HG02588 (cell line): ENCODE measurements around the gene FZD4.
"Not testable (repeated sequence)": the region's sequence is repeated elsewhere in the genome, so short reads cannot be mapped to it uniquely, and the experiment has no call there.

Source experiments
- ATAC-seq: cut with Tn5 transposase; IDR thresholded peaks from one replicate; pipeline ENCODE4 v1.9.1; 2021; ENCODE audit warnings: mild to moderate bottlenecking, moderate library complexity; ENCODE audit not compliant: unreplicated experiment

FZD4 gene

GRCh38 chr11:86938900-86939880, 16.0 kb downstream of the FZD4 start:
- no peak for ATAC-seq

- no peak for ATAC-seq
Measured at GRCh38 chr11:86938203-86938899, 16.8 kb downstream of the FZD4 start.

DNA sequence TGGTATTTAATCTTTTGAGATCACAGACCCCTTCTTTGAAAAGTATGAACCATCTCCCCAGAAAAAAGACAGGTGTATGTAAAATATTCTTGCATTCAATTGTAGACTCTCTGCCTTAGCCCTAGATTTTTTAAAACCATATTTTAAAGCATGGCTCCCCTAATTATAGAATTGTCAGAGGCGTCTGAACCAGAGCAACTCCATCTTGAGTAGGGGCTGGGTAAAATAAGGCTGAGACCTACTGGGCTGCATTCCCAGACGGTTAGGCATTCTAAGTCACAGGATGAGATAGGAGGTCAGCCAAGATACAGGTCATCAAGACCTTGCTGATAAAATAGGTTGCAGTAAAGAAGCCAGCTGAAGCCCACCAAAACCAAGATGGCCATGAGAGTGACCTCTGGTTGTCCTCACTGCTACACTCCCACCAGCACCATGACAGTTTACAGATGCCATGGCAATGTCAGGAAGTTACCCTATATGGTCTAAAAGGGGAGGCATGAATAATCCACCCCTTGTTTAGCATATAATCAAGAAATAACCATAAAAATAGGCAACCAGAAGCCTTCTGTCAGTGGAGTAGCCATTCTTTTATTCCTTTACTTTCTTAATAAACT, 17.9 kb downstream of the FZD4 start:
- ATAC-seq = not testable (repeated sequence)

DNA sequence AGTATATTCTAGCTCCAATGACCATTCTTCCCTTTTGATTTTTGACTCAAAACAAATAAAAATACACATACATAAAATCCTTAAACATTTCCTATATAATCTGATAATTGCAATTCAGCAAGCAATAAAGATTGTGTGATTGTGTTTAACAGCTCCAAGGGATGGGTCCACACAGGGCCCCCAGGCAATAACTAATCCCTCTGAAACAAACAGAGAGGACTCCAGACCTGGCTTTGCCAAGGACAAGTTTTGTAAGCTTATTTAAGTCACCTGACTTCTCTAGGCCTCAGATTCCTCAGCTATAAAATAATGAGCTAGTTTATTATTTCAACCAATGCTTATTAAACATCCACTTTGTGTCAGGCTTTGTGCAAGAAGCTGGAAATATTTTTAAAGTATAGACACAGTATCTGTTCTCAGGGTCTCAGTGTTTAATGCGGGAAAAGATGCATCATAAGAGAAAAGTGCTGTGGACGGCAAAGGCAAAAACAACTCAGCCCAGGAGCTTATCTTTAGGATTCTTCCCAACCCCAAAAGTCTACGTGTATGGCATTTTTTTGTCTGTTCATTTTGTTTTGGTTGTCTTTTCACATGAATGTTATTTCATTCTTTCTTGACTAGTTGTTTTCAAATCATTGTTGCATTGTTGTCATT, 20.1 kb downstream of the FZD4 start:
- ATAC-seq = no peak

- ATAC-seq = no peak
Measured at GRCh38 chr11:86934582-86934900, 20.7 kb downstream of the FZD4 start.

- no peak for ATAC-seq
Measured at GRCh38 chr11:86933891-86934581, 21.2 kb downstream of the FZD4 start.

GRCh38 chr11:86932924-86933875, 22.0 kb downstream of the FZD4 start:
- ATAC-seq = no peak

GRCh38 chr11:86932259-86932585, 23.0 kb downstream of the FZD4 start:
- ATAC-seq = no peak

DNA sequence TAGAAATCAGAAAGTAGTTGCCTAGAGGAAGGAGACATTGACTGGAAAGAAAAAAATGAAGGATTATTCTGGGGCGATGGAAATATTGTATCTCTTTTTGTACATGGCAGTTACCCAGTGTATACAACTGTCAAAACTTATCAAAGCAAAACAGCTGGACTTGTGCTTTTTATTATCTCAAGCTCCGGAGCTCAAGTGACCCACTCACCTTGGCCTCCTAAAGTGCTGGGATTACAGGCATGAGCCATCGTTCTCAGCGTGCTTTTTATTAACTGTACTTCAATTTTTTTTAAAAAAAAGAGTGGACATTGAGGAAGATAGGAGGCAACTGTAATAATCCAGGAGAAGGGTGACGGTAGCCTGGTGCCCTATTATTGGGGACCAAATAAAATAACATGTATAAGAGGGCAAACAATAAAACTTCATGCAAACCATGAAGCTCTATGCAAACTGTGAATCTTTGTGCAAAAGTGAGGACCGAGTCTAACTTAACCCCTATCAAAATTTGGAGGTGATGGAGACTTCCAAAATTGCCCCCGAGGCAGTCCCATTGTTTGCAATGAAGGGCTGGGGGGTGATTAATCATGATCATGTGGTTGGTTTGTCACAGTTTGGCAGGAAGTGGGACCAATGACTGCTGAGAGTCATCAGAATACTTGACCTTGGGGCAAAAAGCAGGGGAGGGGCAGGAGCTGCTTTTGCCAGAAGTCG, 23.5 kb downstream of the FZD4 start:
- ATAC-seq = no peak

GRCh38 chr11:86930957-86931547, 24.1 kb downstream of the FZD4 start:
- ATAC-seq = no peak

DNA sequence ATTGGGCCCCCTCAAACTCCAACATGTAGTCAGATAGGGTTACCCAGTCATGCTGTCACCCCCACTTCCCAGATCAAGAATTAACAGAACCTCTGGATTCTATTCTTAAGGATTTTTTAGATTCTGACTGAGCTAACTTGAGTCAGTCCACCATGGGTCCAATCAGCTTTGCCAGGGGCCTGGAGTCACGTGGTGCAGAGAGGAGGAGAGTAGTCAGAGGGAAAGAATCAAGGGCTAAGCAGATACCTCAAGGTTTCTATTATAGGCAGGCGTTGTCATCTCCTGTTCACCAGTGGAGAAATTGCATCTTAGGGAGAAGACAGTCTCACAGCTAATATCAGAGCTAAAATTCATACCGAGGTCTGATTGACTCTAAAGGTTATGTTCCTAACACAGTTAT, 28.2 kb downstream of the FZD4 start:
- no peak for ATAC-seq

GRCh38 chr11:86923999-86924766, 31.0 kb downstream of the FZD4 start:
- ATAC-seq = no peak

- no peak for ATAC-seq
Measured at GRCh38 chr11:86922225-86922624, 33.0 kb downstream of the FZD4 start.

DNA sequence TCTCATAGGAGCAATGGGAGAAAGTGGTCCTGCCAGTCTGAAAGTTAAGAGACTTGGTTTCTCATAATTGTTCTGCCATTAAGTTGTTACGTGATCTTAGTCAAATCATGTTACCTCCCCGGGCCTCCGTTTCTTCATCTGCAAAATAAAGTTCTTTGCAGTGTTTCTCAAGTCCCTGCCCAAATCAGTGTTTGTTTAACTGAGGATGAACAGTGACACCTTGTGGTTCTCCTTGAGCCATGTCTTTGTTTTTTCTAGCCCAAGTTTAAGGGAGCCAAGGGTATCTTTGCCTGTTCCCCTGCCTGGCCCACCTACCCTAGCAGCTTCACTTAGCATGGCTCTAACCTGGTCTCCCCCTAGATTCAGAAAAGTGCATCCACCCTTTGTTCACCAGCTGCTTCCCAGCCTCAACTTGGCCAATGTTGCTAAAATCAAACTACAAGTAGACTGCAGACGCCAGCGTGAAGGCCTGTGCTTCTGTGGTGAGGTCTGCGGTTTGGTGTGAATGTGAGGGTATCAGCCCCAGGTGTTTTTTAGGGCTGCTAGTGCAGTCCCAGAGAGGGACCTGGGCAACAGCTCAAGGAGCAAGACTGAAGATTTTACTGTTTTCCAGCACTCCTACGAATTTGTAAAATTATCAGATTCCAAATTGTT, 35.5 kb downstream of the FZD4 start:
- ATAC-seq = no peak

DNA sequence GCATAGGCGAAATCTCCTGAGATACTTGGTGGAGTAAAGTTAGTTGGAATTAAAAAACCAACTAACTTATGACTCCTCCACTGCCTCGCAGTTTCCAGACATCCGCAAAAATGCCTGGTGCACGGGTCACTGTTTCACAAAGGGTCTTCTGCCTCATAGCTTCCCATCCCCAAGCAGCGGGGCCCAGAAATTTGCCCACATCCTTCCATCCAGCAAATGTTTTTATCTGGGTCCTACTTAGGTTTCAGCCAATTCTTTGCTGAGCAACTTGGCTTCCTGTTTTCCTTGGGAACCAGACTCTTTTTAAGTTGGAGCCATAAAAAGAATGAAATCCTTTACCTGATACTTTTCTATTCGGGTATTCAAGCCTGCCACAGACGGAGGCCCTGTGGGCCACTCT, 36.2 kb downstream of the FZD4 start:
- ATAC-seq = no peak

DNA sequence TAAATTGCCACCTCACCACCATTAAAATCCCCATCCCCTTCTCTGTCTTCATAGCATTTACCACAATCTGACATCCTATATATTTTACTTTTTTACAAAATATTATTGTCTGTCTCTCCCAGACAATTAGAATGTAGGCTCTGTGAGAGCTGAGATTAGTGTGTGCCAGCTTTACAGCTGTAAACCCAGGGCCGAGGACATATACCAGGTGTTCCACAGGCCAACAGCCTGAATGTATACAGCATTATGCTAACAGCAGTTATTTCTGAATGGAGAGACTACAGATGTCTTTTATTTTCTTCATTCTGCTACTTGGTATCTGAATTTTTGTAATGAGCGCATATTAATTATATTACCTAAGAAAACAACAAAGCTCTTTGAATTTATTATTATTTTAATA, 36.7 kb downstream of the FZD4 start:
- no peak for ATAC-seq

DNA sequence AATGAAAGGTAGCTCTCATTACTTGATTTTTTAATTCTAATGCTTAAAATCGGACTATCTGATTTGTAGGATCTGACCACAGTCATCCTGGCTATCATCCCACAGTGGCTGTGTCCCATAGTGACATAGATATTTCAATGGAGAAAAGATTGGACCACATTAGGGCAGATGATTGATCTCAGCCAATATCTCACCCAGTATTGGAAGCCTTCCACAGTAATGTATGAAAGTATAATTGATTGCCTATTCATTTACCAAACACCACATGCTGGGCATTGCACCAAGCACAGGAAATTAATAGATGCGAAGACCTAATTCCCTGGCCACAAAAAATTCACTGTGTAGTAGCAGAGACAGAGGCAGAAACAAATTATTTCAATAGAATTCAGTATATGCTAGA, 37.6 kb downstream of the FZD4 start:
- ATAC-seq = no peak
